T-helper 1 cell (primary cell): ENCODE data around the gene DAAM1.
A peak's percentile ranks its signal among the peaks of the same experiment; 100 is the strongest.

Experiments
- DNase-seq, 5 donors: peaks; one replicate each; pipeline ENCODE4 v3.0.0-alpha.2; 2012 to 2020

Gene DAAM1

GRCh38 chr14:59187802-59188460, 536 bp upstream of the DAAM1 start:
- DNase-seq = peak in 4 of 5 donors; percentile 8 to 40 (median 29)

GRCh38 chr14:59189091-59189785, 771 bp downstream of the DAAM1 start:
- peak; percentile 17 to 45 (median 23) for DNase-seq

- peak; percentile 63 to 81 (median 72) for DNase-seq
These were observed 1.4 kb downstream of the DAAM1 start for GRCh38 chr14:59189786-59190368.

- no peak for DNase-seq
These were observed 1.9 kb downstream of the DAAM1 start for GRCh38 chr14:59190372-59190771.

- no peak for DNase-seq
These were observed 7.4 kb downstream of the DAAM1 start for GRCh38 chr14:59195912-59196311.

- no peak for DNase-seq
These were observed 9.3 kb downstream of the DAAM1 start for GRCh38 chr14:59197695-59198262.

- no peak for DNase-seq
These were observed 10.7 kb downstream of the DAAM1 start for GRCh38 chr14:59199205-59199604.

- DNase-seq = no peak
These were observed 11.1 kb downstream of the DAAM1 start for GRCh38 chr14:59199614-59200013.

- no peak for DNase-seq
These were observed 11.7 kb downstream of the DAAM1 start for GRCh38 chr14:59200195-59200594.

GRCh38 chr14:59202031-59202430, 13.6 kb downstream of the DAAM1 start:
- no peak for DNase-seq

GRCh38 chr14:59204305-59204704, 15.8 kb downstream of the DAAM1 start:
- DNase-seq = no peak

GRCh38 chr14:59206892-59207291, 18.4 kb downstream of the DAAM1 start:
- DNase-seq = no peak

- DNase-seq = no peak
These were observed 19.1 kb downstream of the DAAM1 start for GRCh38 chr14:59207506-59207933.

- no peak for DNase-seq
These were observed 19.9 kb downstream of the DAAM1 start for GRCh38 chr14:59208224-59208814.

- DNase-seq = no peak
These were observed 20.5 kb downstream of the DAAM1 start for GRCh38 chr14:59208954-59209353.

- no peak for DNase-seq
These were observed 22.2 kb downstream of the DAAM1 start for GRCh38 chr14:59210621-59211020.

- no peak for DNase-seq
These were observed 25.2 kb downstream of the DAAM1 start for GRCh38 chr14:59213368-59214315.

- no peak for DNase-seq
These were observed 26.3 kb downstream of the DAAM1 start for GRCh38 chr14:59214702-59215302.

- DNase-seq = no peak
These were observed 26.9 kb downstream of the DAAM1 start for GRCh38 chr14:59215322-59215721.

GRCh38 chr14:59215757-59216156, 27.3 kb downstream of the DAAM1 start:
- DNase-seq = no peak

GRCh38 chr14:59217011-59217410, 28.5 kb downstream of the DAAM1 start:
- no peak for DNase-seq

GRCh38 chr14:59221568-59221967, 33.1 kb downstream of the DAAM1 start:
- DNase-seq = no peak
